Thymus (tissue), 11 donors: ENCODE results near the gene GPR12. TPM values are rescaled to one million over a fixed set of nuclear protein-coding genes. Genes with fewer than 3 reads are reported as not detected.

Experiments used
- DNase-seq, 9 donors: peaks; one replicate each; pipeline ENCODE4 v3.0.0-alpha.2; 2013; ENCODE audit warnings: low spot score in 9 of 9, low read depth in 6 of 9, missing footprints in 1 of 9
- H3K27ac ChIP-seq, 2 donors: one replicate each; pipeline ENCODE4 v1.5.1; 2013; ENCODE audit warnings: control low read depth in 1 of 2, low read depth in 1 of 2, low read length in 1 of 2, mild to moderate bottlenecking in 1 of 2, moderate library complexity in 1 of 2
- H3K27me3 ChIP-seq, 2 donors: one replicate each; pipeline ENCODE4 v1.5.1; 2013; ENCODE audit warnings: low read length in 1 of 2; ENCODE audit not compliant: control insufficient read depth in 2 of 2, insufficient read depth in 1 of 2
- H3K36me3 ChIP-seq, 2 donors: one replicate each; pipeline ENCODE4 v1.5.1; 2013; ENCODE audit warnings: low read length in 1 of 2, mild to moderate bottlenecking in 1 of 2, moderate library complexity in 1 of 2; ENCODE audit not compliant: control insufficient read depth in 2 of 2, insufficient read depth in 2 of 2
- H3K4me1 ChIP-seq, 2 donors: one replicate each; pipeline ENCODE4 v1.5.1; 2013; ENCODE audit warnings: low read length in 2 of 2; ENCODE audit not compliant: control insufficient read depth in 2 of 2, insufficient read depth in 2 of 2
- H3K4me3 ChIP-seq, 2 donors: one replicate each; pipeline ENCODE4 v1.5.1; 2013; ENCODE audit warnings: low read length in 2 of 2, control low read depth in 1 of 2, mild to moderate bottlenecking in 1 of 2
- H3K9me3 ChIP-seq, 2 donors: one replicate each; pipeline ENCODE4 v1.5.1; 2013; ENCODE audit warnings: low read length in 1 of 2, mild to moderate bottlenecking in 1 of 2; ENCODE audit not compliant: control insufficient read depth in 2 of 2, insufficient read depth in 1 of 2
- WGBS: extraction: QIAGEN DNeasy Blood & Tissue Kit; methylation state at CpG from one replicate; pipeline ENCODE4 v1.1.7; 2013; 5-methylcytosine and 5-hydroxymethylcytosine counted together
- polyA plus RNA-seq: library from polyadenylated mRNA; stranded (reverse); fragments of 200-250 nt; gene quantifications from one replicate; pipeline ENCODE4 v1.2.3, GENCODE V29; 2013
- total RNA-seq: library from RNA; stranded (reverse); fragments of 120-200 nt; gene quantifications from one replicate; pipeline ENCODE4 v1.2.4, GENCODE V29; 2013
- donor health status: healthy.

The GPR12 gene
- total and polyA plus RNA-seq, 2 donors = 0.02 TPM; not detected in 1

- Histone ChIP-seq H3K27ac (no peak overlapping the region), H3K4me3 (no peak overlapping the region), H3K36me3 (no peaks in the 10 kb centered on the region), H3K9me3 (no peaks in the 10 kb centered on the region), H3K27me3 (peaks cover 2 to 5% of the 10 kb centered on the region in 2 donors), H3K4me1 (no peaks in the 10 kb centered on the region)
- WGBS = 87% methylated on average over 2 of the region's 2 CpGs
- no peak for DNase-seq
Measured at GRCh38 chr13:26752671-26753070, 7.9 kb downstream of the GPR12 start.

- Histone ChIP-seq H3K27me3 (peaks cover 0 to 4% of the 10 kb centered on the region in 2 donors), H3K4me3 (no peak overlapping the region), H3K4me1 (no peaks in the 10 kb centered on the region), H3K27ac (no peak overlapping the region), H3K36me3 (no peaks in the 10 kb centered on the region), H3K9me3 (no peaks in the 10 kb centered on the region)
- DNase-seq = no peak
- WGBS = 100% methylated on average over 3 of the region's 3 CpGs
Measured at GRCh38 chr13:26749905-26750304, 10.7 kb downstream of the GPR12 start.

- Histone ChIP-seq H3K36me3 (no peaks in the 10 kb centered on the region), H3K27me3 (peaks cover 0 to 9% of the 10 kb centered on the region in 2 donors), H3K4me3 (no peak overlapping the region), H3K4me1 (no peaks in the 10 kb centered on the region), H3K27ac (no peak overlapping the region), H3K9me3 (no peaks in the 10 kb centered on the region)
- DNase-seq = peak in 1 of 9 donors; percentile 9
- WGBS = 33% methylated on average over 7 of the region's 8 CpGs
Measured at GRCh38 chr13:26749285-26749684, 11.3 kb downstream of the GPR12 start.

GRCh38 chr13:26747706-26748105 lies 12.9 kb downstream of the GPR12 start:
- WGBS = 95% methylated on average over 2 of the region's 2 CpGs
- no peak for DNase-seq
- H3K36me3 ChIP-seq = no peaks in the 10 kb centered on the region
- peaks cover 0 to 21% of the 10 kb centered on the region in 2 donors for H3K27me3 ChIP-seq
- no peak overlapping the region for H3K27ac ChIP-seq
- H3K4me3 ChIP-seq = no peak overlapping the region
- no peaks in the 10 kb centered on the region for H3K4me1 ChIP-seq
- H3K9me3 ChIP-seq = no peaks in the 10 kb centered on the region

- Histone ChIP-seq H3K9me3 (no peaks in the 10 kb centered on the region), H3K4me1 (no peaks in the 10 kb centered on the region), H3K27ac (no peak overlapping the region), H3K36me3 (no peaks in the 10 kb centered on the region), H3K27me3 (peaks cover 0 to 32% of the 10 kb centered on the region in 2 donors), H3K4me3 (no peak overlapping the region)
- 49% methylated on average over 7 of the region's 7 CpGs for WGBS
- DNase-seq = no peak
Measured at GRCh38 chr13:26743971-26744370, 16.6 kb downstream of the GPR12 start.

GRCh38 chr13:26742691-26743358 lies 17.8 kb downstream of the GPR12 start:
- no peak for DNase-seq
- 38% methylated on average over 25 of the region's 25 CpGs for WGBS
- H3K9me3 ChIP-seq = peaks cover 0 to 5% of the 10 kb centered on the region in 2 donors
- no peak overlapping the region for H3K27ac ChIP-seq
- no peak overlapping the region for H3K4me3 ChIP-seq
- H3K27me3 ChIP-seq = peaks cover 0 to 32% of the 10 kb centered on the region in 2 donors
- H3K4me1 ChIP-seq = no peaks in the 10 kb centered on the region
- no peaks in the 10 kb centered on the region for H3K36me3 ChIP-seq

GRCh38 chr13:26735677-26736076 lies 24.9 kb downstream of the GPR12 start:
- 88% methylated on average over 9 of the region's 9 CpGs for WGBS
- no peak for DNase-seq

GRCh38 chr13:26727633-26728032 lies 33.0 kb downstream of the GPR12 start:
- no peaks in the 10 kb centered on the region for H3K27me3 ChIP-seq
- no peak overlapping the region for H3K27ac ChIP-seq
- no peaks in the 10 kb centered on the region for H3K36me3 ChIP-seq
- H3K4me1 ChIP-seq = no peaks in the 10 kb centered on the region
- no peaks in the 10 kb centered on the region for H3K9me3 ChIP-seq
- no peak overlapping the region for H3K4me3 ChIP-seq
- no peak for DNase-seq

More at GRCh38 chr13:26735677-26736076, 24.9 kb downstream of the GPR12 start:
- no peaks in the 10 kb centered on the region for H3K4me1 ChIP-seq
- H3K4me3 ChIP-seq = no peak overlapping the region
- peaks cover 0 to 5% of the 10 kb centered on the region in 2 donors for H3K9me3 ChIP-seq
- no peak overlapping the region for H3K27ac ChIP-seq
- H3K36me3 ChIP-seq = no peaks in the 10 kb centered on the region
- H3K27me3 ChIP-seq = no peaks in the 10 kb centered on the region

- no peaks in the 10 kb centered on the region for H3K4me1 ChIP-seq
- H3K27ac ChIP-seq = no peak overlapping the region
- H3K9me3 ChIP-seq = no peaks in the 10 kb centered on the region
- WGBS = 93% methylated on average over 3 of the region's 3 CpGs
- H3K36me3 ChIP-seq = no peaks in the 10 kb centered on the region
- H3K4me3 ChIP-seq = no peak overlapping the region
- H3K27me3 ChIP-seq = no peaks in the 10 kb centered on the region
- no peak for DNase-seq
Measured at GRCh38 chr13:26727122-26727521, 33.5 kb downstream of the GPR12 start.
